ENCODE data around the gene EGFL6. TPM values are rescaled to one million over a fixed set of nuclear protein-coding genes. Genes with fewer than 3 reads are reported as not detected.

Gene EGFL6
- total RNA-seq, 1 donor from 2014 or later = not detected

GRCh38 chrX:13599491-13599890, 30.1 kb downstream of the EGFL6 start:
- no peak overlapping the region for H3K27ac Mint-ChIP-seq
- intact Hi-C loops (cut with micrococcal nuclease) = no loop called here
- H3K4me3 Mint-ChIP-seq = no peak overlapping the region
- DNase-seq (no peak), ATAC-seq (ENCODE audit: low read depth) (no peak)
- H3K36me3 Mint-ChIP-seq (ENCODE audit: low read depth) = no peaks in the 10 kb centered on the region
- ChIA-PET CTCF (no interaction called here), POLR2A (no interaction called here)
- H3K9me3 Mint-ChIP-seq = no peaks in the 10 kb centered on the region
- H3K27me3 Mint-ChIP-seq = no peaks in the 10 kb centered on the region
- peaks cover 1% of the 10 kb centered on the region for H3K4me1 Mint-ChIP-seq
- TF ChIP-seq, protein P1, sequence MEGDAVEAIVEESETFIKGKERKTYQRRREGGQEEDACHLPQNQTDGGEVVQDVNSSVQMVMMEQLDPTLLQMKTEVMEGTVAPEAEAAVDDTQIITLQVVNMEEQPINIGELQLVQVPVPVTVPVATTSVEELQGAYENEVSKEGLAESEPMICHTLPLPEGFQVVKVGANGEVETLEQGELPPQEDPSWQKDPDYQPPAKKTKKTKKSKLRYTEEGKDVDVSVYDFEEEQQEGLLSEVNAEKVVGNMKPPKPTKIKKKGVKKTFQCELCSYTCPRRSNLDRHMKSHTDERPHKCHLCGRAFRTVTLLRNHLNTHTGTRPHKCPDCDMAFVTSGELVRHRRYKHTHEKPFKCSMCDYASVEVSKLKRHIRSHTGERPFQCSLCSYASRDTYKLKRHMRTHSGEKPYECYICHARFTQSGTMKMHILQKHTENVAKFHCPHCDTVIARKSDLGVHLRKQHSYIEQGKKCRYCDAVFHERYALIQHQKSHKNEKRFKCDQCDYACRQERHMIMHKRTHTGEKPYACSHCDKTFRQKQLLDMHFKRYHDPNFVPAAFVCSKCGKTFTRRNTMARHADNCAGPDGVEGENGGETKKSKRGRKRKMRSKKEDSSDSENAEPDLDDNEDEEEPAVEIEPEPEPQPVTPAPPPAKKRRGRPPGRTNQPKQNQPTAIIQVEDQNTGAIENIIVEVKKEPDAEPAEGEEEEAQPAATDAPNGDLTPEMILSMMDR (IDR thresholded peaks at IDR 0.05) = no peak

DNA sequence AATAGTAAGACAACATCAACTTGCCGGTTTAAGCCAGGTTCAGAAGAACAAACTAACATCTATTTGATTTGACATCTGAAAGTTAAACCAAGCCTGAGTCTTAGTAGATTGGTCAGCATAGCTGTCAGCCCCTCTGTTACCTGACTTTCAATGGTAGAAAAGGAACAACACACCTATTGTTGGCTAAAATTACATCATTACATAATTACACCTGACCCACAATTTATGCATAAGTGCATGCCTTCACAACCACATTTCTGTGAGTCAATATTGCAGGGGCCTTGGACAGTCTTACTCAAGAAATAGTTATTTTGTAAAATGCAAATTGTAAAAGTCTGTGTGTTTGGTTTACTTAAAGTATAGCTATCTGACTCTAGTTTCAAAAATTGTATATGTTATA, 36.2 kb downstream of the EGFL6 start:
- ATAC-seq (ENCODE audit: low read depth) = no peak
- CTCF ChIA-PET = no interaction called here
- intact Hi-C loops (cut with micrococcal nuclease) = no loop called here

GRCh38 chrX:13607331-13607995, 38.1 kb downstream of the EGFL6 start:
- ATAC-seq (ENCODE audit: low read depth) (no peak), DNase-seq (no peak)
- no peaks in the 10 kb centered on the region for H3K4me1 Mint-ChIP-seq
- no peak overlapping the region for H3K27ac Mint-ChIP-seq
- ChIA-PET POLR2A (no interaction called here), CTCF (no interaction called here)
- no peaks in the 10 kb centered on the region for H3K36me3 Mint-ChIP-seq (ENCODE audit: low read depth)
- no peak overlapping the region for H3K4me3 Mint-ChIP-seq
- TF ChIP-seq, protein P1 (IDR thresholded peaks at IDR 0.05) = no peak
- H3K27me3 Mint-ChIP-seq = no peaks in the 10 kb centered on the region
- intact Hi-C loops (cut with micrococcal nuclease) = no loop called here
- no peaks in the 10 kb centered on the region for H3K9me3 Mint-ChIP-seq

More for the DNA sequence above, 36.2 kb downstream of the EGFL6 start:
- H3K27me3 Mint-ChIP-seq = no peaks in the 10 kb centered on the region
- POLR2A ChIA-PET = no interaction called here
- no peaks in the 10 kb centered on the region for H3K9me3 Mint-ChIP-seq
- DNase-seq = no peak
- TF ChIP-seq, protein P1 (IDR thresholded peaks at IDR 0.05) = no peak
- H3K27ac Mint-ChIP-seq = no peak overlapping the region
- no peak overlapping the region for H3K4me3 Mint-ChIP-seq
- H3K36me3 Mint-ChIP-seq (ENCODE audit: low read depth) = no peaks in the 10 kb centered on the region
- H3K4me1 Mint-ChIP-seq = peaks cover 1% of the 10 kb centered on the region

DNA sequence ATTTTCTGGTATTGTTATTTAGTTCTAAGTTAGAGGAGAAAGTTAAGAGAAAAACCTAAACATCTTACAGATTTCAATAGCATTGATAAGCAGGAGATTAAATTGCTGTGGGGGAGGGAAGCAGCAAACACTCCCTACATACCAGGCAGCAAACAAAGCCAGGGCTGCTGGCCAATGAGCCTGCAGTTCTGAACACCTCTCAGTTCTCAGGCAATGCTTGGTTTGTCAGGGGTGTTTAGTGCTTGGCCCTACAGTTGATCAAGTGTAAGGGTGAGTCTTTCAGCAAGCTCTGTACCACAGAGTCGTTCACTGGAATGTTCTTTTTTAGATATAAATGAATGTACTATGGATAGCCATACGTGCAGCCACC, 38.6 kb downstream of the EGFL6 start:
- DNase-seq (no peak), ATAC-seq (ENCODE audit: low read depth) (no peak)
- no peaks in the 10 kb centered on the region for H3K9me3 Mint-ChIP-seq
- intact Hi-C loops (cut with micrococcal nuclease) = no loop called here
- no peaks in the 10 kb centered on the region for H3K27me3 Mint-ChIP-seq
- ChIA-PET POLR2A (no interaction called here), CTCF (no interaction called here)
- no peak overlapping the region for H3K4me3 Mint-ChIP-seq
- H3K36me3 Mint-ChIP-seq (ENCODE audit: low read depth) = no peaks in the 10 kb centered on the region
- H3K27ac Mint-ChIP-seq = no peak overlapping the region
- H3K4me1 Mint-ChIP-seq = no peaks in the 10 kb centered on the region
- TF ChIP-seq, protein P1 (IDR thresholded peaks at IDR 0.05) = no peak

GRCh38 chrX:13614154-13614553, 44.8 kb downstream of the EGFL6 start:
- H3K27ac Mint-ChIP-seq = no peak overlapping the region
- H3K4me1 Mint-ChIP-seq = no peaks in the 10 kb centered on the region
- ChIA-PET POLR2A (no interaction called here), CTCF (interaction anchor here (1.0 kb wide), 1 partner anchor 132 kb away, joined by 3 read pairs; no protein-coding TSS in a partner anchor)
- TF ChIP-seq, protein P1 (IDR thresholded peaks at IDR 0.05) = no peak
- no peak overlapping the region for H3K4me3 Mint-ChIP-seq
- ATAC-seq (ENCODE audit: low read depth) (no peak), DNase-seq (no peak)
- no peaks in the 10 kb centered on the region for H3K27me3 Mint-ChIP-seq
- H3K9me3 Mint-ChIP-seq = no peaks in the 10 kb centered on the region
- no peaks in the 10 kb centered on the region for H3K36me3 Mint-ChIP-seq (ENCODE audit: low read depth)
- intact Hi-C loops (cut with micrococcal nuclease) = no loop called here

Measured in activated B cell treated with CpG ODN at 0.5 μM for 24 hours (primary cell).